IPS-NIHi7 (cell line): ENCODE data around the gene GH1.

ENCODE experiments used
- DNase-seq: peaks from one replicate; pipeline ENCODE4 v3.0.0; 2012; ENCODE audit warnings: mixed read lengths; ENCODE audit errors: extremely low spot score

The GH1 gene

GRCh38 chr17:63944736-63945499 lies 26.3 kb upstream of the GH1 start:
- no peak for DNase-seq

DNA sequence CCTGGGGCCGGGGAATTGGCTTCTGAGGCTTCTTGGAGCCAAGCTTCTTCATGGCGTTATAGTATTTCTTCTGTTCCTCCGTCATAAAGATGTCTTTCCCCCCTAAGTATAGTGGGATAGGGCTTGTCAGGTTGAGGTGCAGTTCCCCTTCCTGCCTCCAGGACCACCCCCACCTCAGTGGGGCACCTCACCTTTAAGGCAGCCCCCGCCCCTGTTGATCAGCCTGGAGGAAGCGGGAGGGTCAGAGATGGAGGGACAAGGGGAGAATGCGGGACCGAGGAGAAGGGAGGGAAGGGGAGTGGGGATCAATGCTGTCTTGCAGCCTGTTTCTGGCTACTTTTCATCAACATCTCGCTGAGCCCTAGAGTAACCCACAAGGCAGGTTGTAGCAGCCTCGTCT lies 25.1 kb upstream of the GH1 start:
- no peak for DNase-seq

DNA sequence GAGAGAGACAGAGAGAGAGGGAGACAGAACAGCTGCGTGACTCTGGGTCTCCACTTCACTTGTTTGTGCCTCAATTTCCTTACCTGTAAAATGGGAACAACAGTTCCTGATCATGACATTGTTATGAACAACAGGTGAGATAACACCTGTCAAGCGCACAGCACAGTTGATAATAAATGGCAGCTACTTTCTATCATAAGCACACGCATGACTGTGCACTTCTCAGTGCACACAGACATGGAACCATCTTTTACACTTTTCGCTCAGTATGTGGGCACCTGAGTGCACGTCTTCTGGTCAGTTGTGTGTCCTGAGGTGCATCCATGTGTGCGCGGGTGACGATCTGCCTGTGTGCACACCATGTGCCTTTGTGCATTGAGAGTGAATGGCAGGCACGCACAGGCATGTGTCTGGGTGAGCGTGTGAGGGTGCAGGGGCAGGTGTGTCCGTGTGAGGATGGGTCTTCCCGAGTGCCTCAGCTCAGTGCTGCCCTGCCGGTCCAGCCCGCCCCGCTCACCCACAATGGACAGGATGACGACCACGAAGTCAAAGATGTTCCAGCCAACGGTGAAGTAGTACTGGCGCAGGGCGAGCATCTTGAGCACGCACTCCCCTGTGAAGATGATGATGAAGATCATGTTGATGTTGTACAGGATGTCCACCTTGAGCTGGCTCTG lies 23.8 kb upstream of the GH1 start:
- DNase-seq, result no peak

- DNase-seq, result no peak
Observed at GRCh38 chr17:63941751-63942150, 23.1 kb upstream of the GH1 start.

GRCh38 chr17:63941162-63941561 lies 22.5 kb upstream of the GH1 start:
- no peak for DNase-seq

- no peak for DNase-seq
Observed at GRCh38 chr17:63940584-63940983, 21.9 kb upstream of the GH1 start.

- no peak for DNase-seq
Observed at GRCh38 chr17:63939884-63940283, 21.2 kb upstream of the GH1 start.

DNA sequence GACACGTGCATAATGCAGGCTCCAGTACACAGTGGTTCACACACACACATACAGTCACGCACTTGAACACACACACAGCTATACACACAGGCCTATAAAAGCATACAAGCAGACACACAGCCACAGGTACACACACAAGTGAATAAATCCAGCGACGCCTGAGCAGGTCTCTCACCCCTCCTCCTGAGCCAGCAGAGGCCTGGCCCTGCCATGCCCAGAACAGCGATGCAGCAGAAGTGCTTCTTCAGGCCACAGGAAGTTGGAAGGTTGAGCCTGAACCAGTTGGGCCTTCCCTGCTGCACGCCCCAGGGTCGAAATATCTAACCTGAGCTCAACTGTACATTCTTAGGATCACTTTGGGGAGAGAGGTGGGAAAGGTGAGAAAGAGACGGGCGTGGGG lies 20.8 kb upstream of the GH1 start:
- DNase-seq, result no peak

DNA sequence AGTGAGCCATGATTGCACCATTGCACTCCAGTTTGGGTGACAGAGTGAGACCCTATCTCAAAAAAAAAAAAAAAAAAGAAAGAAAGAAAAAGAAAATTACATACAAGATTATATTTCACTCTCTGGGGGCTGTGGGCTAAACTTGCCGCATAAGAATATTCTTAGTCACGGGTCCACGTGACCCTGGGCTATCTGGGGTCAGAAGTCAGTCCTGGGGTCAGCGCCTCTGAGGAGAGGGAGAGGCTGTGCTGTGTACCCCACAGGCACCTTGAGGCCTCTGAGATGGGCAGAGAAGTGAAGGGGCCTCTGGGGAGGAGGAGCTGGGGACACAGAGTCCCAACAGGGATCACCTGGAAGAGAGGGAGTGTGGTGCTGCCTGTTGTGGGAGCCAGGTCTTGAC lies 19.3 kb upstream of the GH1 start:
- no peak for DNase-seq

GRCh38 chr17:63937319-63937718 lies 18.7 kb upstream of the GH1 start:
- DNase-seq, result no peak

- DNase-seq, result no peak
Observed at GRCh38 chr17:63934183-63935112, 15.8 kb upstream of the GH1 start.

- DNase-seq, result no peak
Observed at GRCh38 chr17:63933598-63933997, 15.0 kb upstream of the GH1 start.

GRCh38 chr17:63932721-63933120 lies 14.1 kb upstream of the GH1 start:
- no peak for DNase-seq

DNA sequence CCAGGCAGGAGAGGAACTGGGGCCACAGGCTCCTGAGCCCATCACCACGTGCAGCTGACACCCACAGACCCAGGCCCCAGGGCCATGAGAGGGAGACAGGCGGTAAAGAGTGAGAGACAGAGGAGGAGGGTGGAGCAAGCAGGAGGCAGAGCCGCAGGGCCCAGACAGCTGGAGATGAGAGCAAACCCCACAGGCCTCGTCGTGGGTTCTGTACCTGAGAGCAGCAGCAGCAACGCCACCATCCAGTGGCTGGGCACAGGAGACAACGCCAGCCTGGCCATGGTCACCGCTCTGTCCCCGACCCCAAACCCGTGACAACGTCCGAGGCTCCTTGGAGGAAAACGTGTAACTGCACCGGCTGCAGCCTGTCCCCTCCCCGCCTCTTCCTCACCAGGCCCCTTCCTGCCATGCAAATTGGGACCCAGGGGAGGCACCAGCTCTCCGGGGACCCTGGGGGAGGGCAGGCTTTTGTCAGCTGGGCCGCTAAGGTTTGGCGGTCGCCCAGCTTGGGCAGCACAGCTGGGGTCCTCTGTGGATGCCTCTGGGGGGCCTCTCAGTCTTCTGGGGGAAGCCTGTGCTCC lies 13.4 kb upstream of the GH1 start, which contains the start of gene CD79B:
Gene CD79B, minus strand, starts transcription at position 351 of the 581 bp plus-strand sequence. Its CDS starts 70 bp downstream, at position 281.
- no peak for DNase-seq

GRCh38 chr17:63930951-63931575 lies 12.4 kb upstream of the GH1 start:
- peak; percentile 84 for DNase-seq

DNA sequence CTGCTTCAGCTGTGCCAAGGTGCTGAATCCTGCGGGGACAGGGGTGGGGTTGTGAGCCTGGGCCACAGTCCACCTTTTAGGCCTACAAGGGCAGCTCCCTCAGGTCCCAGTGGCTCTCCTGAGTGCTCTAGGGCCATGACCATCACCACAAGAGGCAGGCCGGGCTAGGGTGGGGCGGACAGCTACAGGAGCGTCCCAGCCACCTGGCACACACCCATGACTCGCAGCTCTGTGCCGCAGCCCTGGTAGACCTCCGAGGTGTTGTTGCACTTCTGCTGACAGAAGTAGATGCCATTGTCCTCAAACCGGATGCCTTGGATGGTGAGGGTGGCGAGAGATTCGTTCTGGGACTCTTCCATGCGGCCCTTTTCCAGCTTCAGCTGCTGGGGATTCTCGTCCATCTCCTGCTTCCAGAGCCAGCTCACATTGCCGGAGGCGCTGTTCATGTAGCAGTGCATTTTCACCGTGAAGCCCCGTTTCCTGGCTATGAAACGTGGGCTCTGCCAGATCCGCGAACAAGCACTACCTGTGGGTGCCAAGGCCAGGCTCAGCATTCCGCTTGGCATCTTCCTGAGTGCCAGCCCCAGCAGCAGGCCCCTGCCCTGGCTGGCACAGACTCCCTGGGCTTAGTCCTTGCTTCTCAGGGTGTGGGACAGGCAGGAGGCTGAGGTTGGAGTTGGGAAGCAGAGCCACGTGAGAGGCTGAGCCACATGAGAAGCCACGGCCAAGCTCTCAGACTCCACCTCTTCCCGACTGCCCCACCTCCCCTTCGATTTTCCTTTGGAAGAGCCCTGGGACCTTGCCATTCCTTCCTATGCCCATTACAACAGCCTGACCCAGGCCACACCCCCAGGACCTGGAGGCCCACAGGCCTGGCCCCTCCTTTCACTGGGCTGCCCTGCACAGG lies 11.5 kb upstream of the GH1 start:
- DNase-seq, result no peak

DNA sequence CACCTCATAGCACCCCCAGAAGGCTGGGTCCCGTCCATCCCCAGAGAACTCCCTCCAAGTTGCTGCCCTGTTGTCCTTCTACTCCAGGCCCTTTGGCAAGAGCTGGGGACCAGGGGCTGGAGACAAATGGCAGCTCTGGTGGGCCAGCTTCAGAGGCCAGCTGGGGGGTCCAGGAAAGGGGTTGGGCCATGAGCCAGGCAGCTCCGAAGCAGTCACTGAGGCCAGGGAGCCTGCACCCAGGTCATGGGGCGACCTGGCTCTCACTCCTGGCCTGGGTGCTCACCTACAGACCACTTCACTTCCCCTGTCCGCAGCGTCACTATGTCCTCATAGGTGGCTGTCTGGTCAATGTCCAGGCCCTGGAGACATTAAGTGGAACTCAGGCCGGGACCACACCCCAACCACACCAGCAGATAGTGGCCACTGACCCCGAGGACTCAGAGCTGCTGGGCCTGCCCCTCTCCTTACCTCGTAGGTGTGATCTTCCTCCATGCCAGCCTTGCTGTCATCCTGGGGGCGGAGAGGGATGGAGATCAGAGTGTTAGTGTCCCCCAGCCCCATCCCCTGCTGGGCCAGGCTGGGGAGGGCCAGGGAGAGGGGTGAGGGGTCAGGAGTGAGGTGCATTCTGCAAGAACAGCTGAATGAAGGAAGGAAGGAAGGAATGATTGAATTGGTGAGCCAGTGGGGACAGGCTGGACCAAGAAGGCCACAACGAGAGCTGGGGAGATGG lies 10.5 kb upstream of the GH1 start:
- DNase-seq, result no peak

- DNase-seq, result no peak
Observed at GRCh38 chr17:63928172-63928666, 9.6 kb upstream of the GH1 start.

- no peak for DNase-seq
Observed at GRCh38 chr17:63927464-63928171, 9.0 kb upstream of the GH1 start.
